ENCODE measurements around the gene SEMG2.

The SEMG2 gene

DNA sequence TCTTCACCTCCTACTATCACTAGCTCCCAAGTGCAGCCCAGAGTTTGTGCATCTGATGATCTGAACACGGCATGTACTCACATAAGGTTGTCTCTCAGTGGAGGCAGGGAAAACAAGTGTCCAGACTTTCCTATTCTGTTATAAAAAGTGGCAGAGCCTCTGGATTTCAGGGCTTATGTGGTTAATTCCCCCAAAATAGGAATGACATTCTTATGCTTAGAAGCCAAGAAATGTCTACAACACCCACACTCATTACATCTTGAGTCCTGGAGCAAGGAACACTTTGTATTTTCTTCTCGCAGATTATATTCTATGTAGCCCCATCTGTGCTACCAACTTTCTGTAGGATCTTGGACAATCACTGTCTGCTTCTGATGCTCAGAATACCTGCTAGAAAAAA is 27.8 kb upstream of the SEMG2 start:
- Histone ChIP-seq H3K27me3 (ENCODE audit: control insufficient read depth, insufficient read depth, low read length) (no peaks in the 10 kb centered on the region), H3K4me1 (ENCODE audit: control insufficient read depth, insufficient read depth, low read length) (no peaks in the 10 kb centered on the region), H3K9ac (ENCODE audit: low read length) (no peak overlapping the region), H3K36me3 (ENCODE audit: control insufficient read depth, insufficient read depth, low read length) (no peaks in the 10 kb centered on the region), H3K9me3 (ENCODE audit: control insufficient read depth, low read length) (no peaks in the 10 kb centered on the region), H3K4me3 (ENCODE audit: low read length) (no peak overlapping the region)

GRCh38 chr20:45206725-45207124 is 14.4 kb upstream of the SEMG2 start, which contains the start of gene SEMG1:
Gene SEMG1, plus strand, starts transcription at chr20:45207033. Its CDS starts 21 bp downstream, at chr20:45207054.
- H3K4me1 ChIP-seq (ENCODE audit: control insufficient read depth, insufficient read depth, low read length) = no peaks in the 10 kb centered on the region
- no peak within 1 kb of the TSS for H3K9ac ChIP-seq (ENCODE audit: low read length)
- H3K36me3 ChIP-seq (ENCODE audit: control insufficient read depth, insufficient read depth, low read length) = no peaks in the 10 kb centered on the region
- no peaks in the 10 kb centered on the region for H3K9me3 ChIP-seq (ENCODE audit: control insufficient read depth, low read length)
- H3K4me3 ChIP-seq (ENCODE audit: low read length) = no peak within 1 kb of the TSS
- H3K27me3 ChIP-seq (ENCODE audit: control insufficient read depth, insufficient read depth, low read length) = no peaks in the 10 kb centered on the region

DNA sequence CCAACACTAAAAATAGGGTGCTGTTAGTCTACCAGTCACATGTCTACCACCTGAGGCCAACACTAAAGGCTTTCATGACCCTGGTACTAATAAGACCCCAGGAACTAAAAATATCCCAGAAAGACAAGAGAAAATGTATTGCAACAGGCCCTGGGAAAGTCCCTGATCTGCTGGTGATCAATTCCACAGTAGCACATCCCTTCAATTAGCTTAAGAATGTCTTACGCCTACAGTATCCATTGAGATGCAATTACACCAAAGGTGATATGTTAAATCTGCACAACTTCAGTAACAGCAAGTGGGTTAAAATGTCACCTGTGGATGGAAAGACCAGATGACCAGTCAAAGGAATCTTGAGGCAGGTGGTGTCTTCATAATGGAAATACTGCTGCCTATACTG is 11.2 kb upstream of the SEMG2 start:
- H3K27me3 ChIP-seq (ENCODE audit: control insufficient read depth, insufficient read depth, low read length) = no peaks in the 10 kb centered on the region
- no peak overlapping the region for H3K4me3 ChIP-seq (ENCODE audit: low read length)
- no peaks in the 10 kb centered on the region for H3K9me3 ChIP-seq (ENCODE audit: control insufficient read depth, low read length)
- H3K4me1 ChIP-seq (ENCODE audit: control insufficient read depth, insufficient read depth, low read length) = no peaks in the 10 kb centered on the region
- H3K9ac ChIP-seq (ENCODE audit: low read length) = no peak overlapping the region
- H3K36me3 ChIP-seq (ENCODE audit: control insufficient read depth, insufficient read depth, low read length) = no peaks in the 10 kb centered on the region

GRCh38 chr20:45211569-45212474 is 9.4 kb upstream of the SEMG2 start:
- no peaks in the 10 kb centered on the region for H3K27me3 ChIP-seq (ENCODE audit: control insufficient read depth, insufficient read depth, low read length)
- no peaks in the 10 kb centered on the region for H3K9me3 ChIP-seq (ENCODE audit: control insufficient read depth, low read length)
- no peaks in the 10 kb centered on the region for H3K4me1 ChIP-seq (ENCODE audit: control insufficient read depth, insufficient read depth, low read length)
- no peaks in the 10 kb centered on the region for H3K36me3 ChIP-seq (ENCODE audit: control insufficient read depth, insufficient read depth, low read length)
- H3K9ac ChIP-seq (ENCODE audit: low read length) = no peak overlapping the region
- no peak overlapping the region for H3K4me3 ChIP-seq (ENCODE audit: low read length)

- Histone ChIP-seq H3K4me1 (ENCODE audit: control insufficient read depth, insufficient read depth, low read length) (no peaks in the 10 kb centered on the region), H3K9me3 (ENCODE audit: control insufficient read depth, low read length) (no peaks in the 10 kb centered on the region), H3K9ac (ENCODE audit: low read length) (no peak overlapping the region), H3K27me3 (ENCODE audit: control insufficient read depth, insufficient read depth, low read length) (no peaks in the 10 kb centered on the region), H3K4me3 (ENCODE audit: low read length) (no peak overlapping the region), H3K36me3 (ENCODE audit: control insufficient read depth, insufficient read depth, low read length) (no peaks in the 10 kb centered on the region)
These were observed 8.3 kb upstream of the SEMG2 start for GRCh38 chr20:45212836-45213235.

DNA sequence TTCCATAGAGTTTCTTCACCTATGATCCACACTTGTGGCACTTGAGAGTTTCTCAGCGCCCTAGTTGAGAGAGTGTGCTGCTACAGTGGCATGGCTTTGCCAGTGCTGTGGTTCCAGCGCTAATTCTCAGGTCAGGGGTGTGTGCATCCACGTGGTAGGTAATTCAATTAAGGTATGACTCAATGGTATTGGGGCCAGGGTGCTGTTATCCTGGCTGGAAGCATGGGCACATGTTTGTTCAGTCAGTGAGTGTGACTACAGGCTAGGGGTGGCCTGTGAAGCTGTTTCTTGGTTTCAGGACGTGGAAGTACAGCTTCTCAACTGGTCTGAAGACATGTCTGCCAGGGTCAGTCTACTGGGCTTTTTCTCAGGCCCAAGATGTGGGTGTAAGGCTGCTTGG is 3.0 kb upstream of the SEMG2 start:
- Histone ChIP-seq H3K4me3 (ENCODE audit: low read length) (no peak overlapping the region), H3K27me3 (ENCODE audit: control insufficient read depth, insufficient read depth, low read length) (no peaks in the 10 kb centered on the region), H3K36me3 (ENCODE audit: control insufficient read depth, insufficient read depth, low read length) (no peaks in the 10 kb centered on the region), H3K9me3 (ENCODE audit: control insufficient read depth, low read length) (no peaks in the 10 kb centered on the region), H3K9ac (ENCODE audit: low read length) (no peak overlapping the region), H3K4me1 (ENCODE audit: control insufficient read depth, insufficient read depth, low read length) (no peaks in the 10 kb centered on the region)

DNA sequence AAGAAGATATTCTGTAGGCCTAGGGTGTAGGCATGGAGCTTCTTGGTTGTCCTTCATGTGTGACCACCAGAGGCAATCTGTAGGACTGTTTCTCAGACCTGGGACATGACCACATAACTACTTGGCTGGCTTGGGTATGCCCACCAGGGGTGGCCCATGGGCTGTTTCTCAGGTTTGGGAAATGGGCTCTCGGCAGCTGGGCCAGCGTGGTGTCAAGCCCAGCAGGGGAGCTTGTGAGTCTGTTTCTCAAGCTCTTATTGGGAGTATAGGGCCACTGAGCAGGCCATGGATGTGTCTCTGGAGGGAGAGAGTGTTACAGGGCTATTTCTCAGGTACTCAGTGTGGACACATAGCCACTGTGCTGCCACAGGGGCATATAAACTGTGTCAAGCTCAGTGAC is 2.5 kb upstream of the SEMG2 start:
- H3K27me3 ChIP-seq (ENCODE audit: control insufficient read depth, insufficient read depth, low read length) = no peaks in the 10 kb centered on the region
- H3K9ac ChIP-seq (ENCODE audit: low read length) = no peak overlapping the region
- H3K4me3 ChIP-seq (ENCODE audit: low read length) = no peak overlapping the region
- no peaks in the 10 kb centered on the region for H3K36me3 ChIP-seq (ENCODE audit: control insufficient read depth, insufficient read depth, low read length)
- H3K9me3 ChIP-seq (ENCODE audit: control insufficient read depth, low read length) = no peaks in the 10 kb centered on the region
- no peaks in the 10 kb centered on the region for H3K4me1 ChIP-seq (ENCODE audit: control insufficient read depth, insufficient read depth, low read length)

- H3K36me3 ChIP-seq (ENCODE audit: control insufficient read depth, insufficient read depth, low read length) = no peaks in the 10 kb centered on the region
- H3K27me3 ChIP-seq (ENCODE audit: control insufficient read depth, insufficient read depth, low read length) = no peaks in the 10 kb centered on the region
These were observed 2.0 kb downstream of the SEMG2 start for GRCh38 chr20:45223136-45223535.

DNA sequence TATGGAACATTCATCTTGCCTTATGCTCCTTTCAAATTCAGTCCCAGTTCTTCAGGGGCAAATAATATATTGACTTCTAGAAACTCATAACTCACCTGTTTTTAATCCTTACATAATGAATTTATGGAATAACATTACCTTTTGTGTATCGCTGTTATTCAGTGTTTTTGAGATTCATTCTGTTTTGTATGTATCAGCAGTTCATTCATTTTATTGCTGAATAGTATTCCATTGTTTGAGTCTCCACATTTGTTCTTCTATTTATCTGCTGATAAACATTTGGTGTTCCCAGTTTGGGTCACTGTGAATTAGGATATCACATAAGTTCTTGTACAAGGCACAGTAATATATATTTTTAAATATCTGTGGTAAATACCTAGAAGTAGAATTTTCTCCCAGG is 5.1 kb downstream of the SEMG2 start:
- no peaks in the 10 kb centered on the region for H3K4me1 ChIP-seq (ENCODE audit: control insufficient read depth, insufficient read depth, low read length)
- H3K36me3 ChIP-seq (ENCODE audit: control insufficient read depth, insufficient read depth, low read length) = no peaks in the 10 kb centered on the region
- H3K27me3 ChIP-seq (ENCODE audit: control insufficient read depth, insufficient read depth, low read length) = no peaks in the 10 kb centered on the region
- H3K9me3 ChIP-seq (ENCODE audit: control insufficient read depth, low read length) = no peaks in the 10 kb centered on the region
- H3K9ac ChIP-seq (ENCODE audit: low read length) = no peak overlapping the region
- no peak overlapping the region for H3K4me3 ChIP-seq (ENCODE audit: low read length)

More at GRCh38 chr20:45223136-45223535, 2.0 kb downstream of the SEMG2 start:
- no peaks in the 10 kb centered on the region for H3K4me1 ChIP-seq (ENCODE audit: control insufficient read depth, insufficient read depth, low read length)
- no peaks in the 10 kb centered on the region for H3K9me3 ChIP-seq (ENCODE audit: control insufficient read depth, low read length)
- H3K9ac ChIP-seq (ENCODE audit: low read length) = no peak overlapping the region
- no peak overlapping the region for H3K4me3 ChIP-seq (ENCODE audit: low read length)

DNA sequence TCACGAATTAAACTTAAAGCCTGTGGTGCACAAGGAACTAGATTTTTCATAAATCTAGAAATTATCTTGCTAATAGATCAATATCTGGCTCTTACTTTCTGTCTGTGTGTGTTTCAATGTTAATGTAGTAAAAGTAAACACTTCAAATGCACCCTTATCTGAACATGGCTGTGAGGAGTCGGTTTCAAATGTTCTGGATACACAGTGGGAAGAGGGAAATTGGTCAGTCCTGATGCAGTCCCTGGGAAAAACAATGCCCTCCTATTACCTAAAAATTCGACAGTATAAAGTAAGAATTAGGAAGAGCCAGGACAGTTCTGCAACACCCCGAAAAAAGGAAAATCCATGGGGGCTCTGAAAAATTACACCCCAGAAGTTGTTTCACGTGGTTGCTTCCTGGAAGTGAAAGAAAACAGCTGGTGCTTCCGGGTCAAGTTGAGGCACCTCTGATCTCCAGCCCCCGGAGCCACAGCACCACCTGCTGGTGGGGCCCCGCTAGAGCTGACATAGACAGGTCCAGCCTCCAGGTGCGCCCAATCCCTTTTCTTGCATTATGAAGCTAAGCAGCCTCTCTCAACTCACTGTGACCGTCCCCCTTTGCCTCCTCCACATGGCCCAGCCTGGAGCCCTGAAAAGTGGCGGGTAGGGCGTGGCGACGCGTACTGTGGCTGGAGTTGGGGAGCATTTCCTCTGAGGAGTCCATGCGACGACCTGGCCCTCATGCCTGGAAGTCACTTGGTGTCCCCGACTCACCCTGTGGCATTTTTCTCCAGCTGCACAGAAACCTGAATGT is 8.3 kb downstream of the SEMG2 start:
- H3K27me3 ChIP-seq (ENCODE audit: control insufficient read depth, insufficient read depth, low read length) = no peaks in the 10 kb centered on the region

GRCh38 chr20:45230631-45231030 is 9.5 kb downstream of the SEMG2 start:
- Histone ChIP-seq H3K4me3 (ENCODE audit: low read length) (no peak overlapping the region), H3K4me1 (ENCODE audit: control insufficient read depth, insufficient read depth, low read length) (no peaks in the 10 kb centered on the region), H3K27me3 (ENCODE audit: control insufficient read depth, insufficient read depth, low read length) (no peaks in the 10 kb centered on the region), H3K36me3 (ENCODE audit: control insufficient read depth, insufficient read depth, low read length) (no peaks in the 10 kb centered on the region), H3K9ac (ENCODE audit: low read length) (no peak overlapping the region), H3K9me3 (ENCODE audit: control insufficient read depth, low read length) (no peaks in the 10 kb centered on the region)

More for the DNA sequence above, 8.3 kb downstream of the SEMG2 start:
- Histone ChIP-seq H3K36me3 (ENCODE audit: control insufficient read depth, insufficient read depth, low read length) (no peaks in the 10 kb centered on the region), H3K4me1 (ENCODE audit: control insufficient read depth, insufficient read depth, low read length) (no peaks in the 10 kb centered on the region), H3K9me3 (ENCODE audit: control insufficient read depth, low read length) (no peaks in the 10 kb centered on the region), H3K9ac (ENCODE audit: low read length) (no peak overlapping the region), H3K4me3 (ENCODE audit: low read length) (no peak overlapping the region)

DNA sequence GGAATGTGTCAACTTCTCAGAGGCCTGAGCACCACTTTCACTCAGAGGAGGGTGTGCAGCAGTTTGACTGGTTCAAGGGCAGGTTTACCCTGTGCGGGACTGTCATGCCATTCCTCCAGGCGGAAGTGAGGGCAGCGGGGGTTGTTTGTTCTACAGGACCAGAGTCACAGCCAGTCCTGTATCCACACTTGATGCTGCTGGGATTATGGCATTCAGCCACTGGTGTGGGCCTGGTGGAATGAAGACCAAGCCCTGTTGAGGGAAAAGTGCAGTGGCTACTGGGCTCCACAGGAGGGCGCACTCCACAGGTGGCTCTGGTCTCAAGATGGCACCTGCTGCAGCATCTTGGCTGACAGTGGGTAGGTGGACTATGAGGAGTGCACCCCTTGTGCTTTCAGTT is 14.8 kb downstream of the SEMG2 start:
- no peaks in the 10 kb centered on the region for H3K9me3 ChIP-seq (ENCODE audit: control insufficient read depth, low read length)
- H3K9ac ChIP-seq (ENCODE audit: low read length) = no peak overlapping the region
- H3K36me3 ChIP-seq (ENCODE audit: control insufficient read depth, insufficient read depth, low read length) = no peaks in the 10 kb centered on the region
- no peaks in the 10 kb centered on the region for H3K4me1 ChIP-seq (ENCODE audit: control insufficient read depth, insufficient read depth, low read length)
- H3K4me3 ChIP-seq (ENCODE audit: low read length) = no peak overlapping the region
- H3K27me3 ChIP-seq (ENCODE audit: control insufficient read depth, insufficient read depth, low read length) = no peaks in the 10 kb centered on the region
